ENCODE results near the gene SVIP.

Gene SVIP

DNA sequence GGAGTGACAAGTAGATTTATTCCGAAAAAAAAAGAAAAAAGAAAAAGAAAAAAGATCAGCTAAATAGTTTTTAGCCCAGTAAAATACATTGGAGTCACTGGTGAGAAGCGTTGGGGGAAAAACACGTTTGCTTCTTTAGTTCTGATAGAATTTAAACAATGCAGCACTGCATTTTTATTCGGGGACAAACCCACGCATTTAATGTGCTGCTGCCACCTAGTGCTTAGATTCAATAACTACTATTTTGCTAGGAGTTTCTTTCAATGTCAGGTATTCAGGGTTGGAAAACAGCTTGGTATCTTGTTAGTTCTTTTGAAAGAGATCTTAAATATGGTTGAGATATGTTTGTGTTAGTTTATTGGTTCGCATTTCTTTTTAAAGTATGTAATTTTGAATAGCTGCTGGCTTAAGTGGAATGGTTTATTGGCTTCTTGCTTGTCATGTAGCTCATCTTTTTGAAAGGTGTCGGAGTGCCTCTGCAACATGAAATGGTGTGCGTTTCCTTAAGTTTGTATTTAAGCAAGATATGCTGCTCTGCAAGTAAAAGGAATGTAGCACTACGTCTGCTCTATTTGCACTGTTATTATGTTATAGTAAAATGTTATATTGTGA lies 41.9 kb downstream of the SVIP start:
- DNase-seq = peak; percentile 47

- no peak for DNase-seq
These were observed 42.5 kb downstream of the SVIP start for GRCh38 chr11:22787055-22787454.

GRCh38 chr11:22786475-22786874 lies 43.1 kb downstream of the SVIP start:
- no peak for DNase-seq

GRCh38 chr11:22785251-22785650 lies 44.4 kb downstream of the SVIP start:
- no peak for DNase-seq

- DNase-seq = peak; percentile 3
These were observed 48.5 kb downstream of the SVIP start for GRCh38 chr11:22780952-22781593.

GRCh38 chr11:22779850-22780249 lies 49.8 kb downstream of the SVIP start:
- no peak for DNase-seq

GRCh38 chr11:22778642-22779041 lies 51.0 kb downstream of the SVIP start:
- DNase-seq = no peak

- DNase-seq = no peak
These were observed 54.4 kb downstream of the SVIP start for GRCh38 chr11:22775248-22775647.

GRCh38 chr11:22774716-22775115 lies 54.9 kb downstream of the SVIP start:
- no peak for DNase-seq

DNA sequence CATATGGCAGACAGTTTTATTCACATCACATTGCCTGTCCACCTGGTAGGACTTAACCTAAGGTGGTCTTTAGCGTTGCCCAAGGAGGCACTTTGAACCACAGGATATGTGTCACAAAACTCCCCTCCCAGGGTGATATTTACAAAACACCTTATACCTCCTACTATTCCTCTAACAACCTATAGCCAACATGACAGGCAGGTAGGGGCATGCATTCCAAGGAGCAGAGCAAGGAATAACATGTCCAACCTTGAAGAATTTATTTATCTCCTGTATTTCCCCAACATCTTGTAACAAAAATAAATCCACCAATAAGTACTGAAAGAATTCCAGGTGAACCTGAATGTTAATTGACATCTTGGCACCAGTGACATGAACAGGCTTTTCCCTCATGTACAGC lies 60.5 kb downstream of the SVIP start:
- no peak for DNase-seq

All from CD4-positive, alpha-beta T cell treated with Interleukin-10 for 1 hour (primary cell).